HG02571 (cell line): ENCODE data around the gene KRTAP1-1.
"Not testable (repeated sequence)": the region's sequence is repeated elsewhere in the genome, so short reads cannot be mapped to it uniquely, and the experiment has no call there.

Experiments
- ATAC-seq: cut with Tn5 transposase; IDR thresholded peaks from one replicate; pipeline ENCODE4 v1.9.1; 2021; ENCODE audit warnings: mild to moderate bottlenecking, moderate library complexity; ENCODE audit not compliant: unreplicated experiment

The KRTAP1-1 gene

DNA sequence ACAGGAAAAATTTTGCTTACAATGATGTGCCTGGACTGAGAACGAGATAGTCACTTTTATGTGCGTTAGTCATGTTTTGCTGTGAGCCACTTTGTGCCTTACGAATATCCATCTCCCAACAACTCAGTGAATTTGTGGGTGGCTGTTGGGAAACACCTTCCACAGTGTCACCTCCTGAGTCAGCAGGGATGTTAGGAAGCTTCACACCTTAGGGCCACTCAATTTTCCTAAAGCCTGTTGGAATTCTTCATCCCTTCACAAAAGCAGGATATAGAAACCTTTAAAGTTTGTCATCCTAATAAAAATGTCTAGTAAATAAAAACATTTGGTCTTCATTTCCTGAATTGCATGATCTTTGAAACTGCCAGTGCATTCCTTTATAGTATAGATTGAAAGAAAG lies 28.1 kb downstream of the KRTAP1-1 start:
- no peak for ATAC-seq

- ATAC-seq, result no peak
Observed at GRCh38 chr17:41012326-41013120, 28.7 kb downstream of the KRTAP1-1 start.

DNA sequence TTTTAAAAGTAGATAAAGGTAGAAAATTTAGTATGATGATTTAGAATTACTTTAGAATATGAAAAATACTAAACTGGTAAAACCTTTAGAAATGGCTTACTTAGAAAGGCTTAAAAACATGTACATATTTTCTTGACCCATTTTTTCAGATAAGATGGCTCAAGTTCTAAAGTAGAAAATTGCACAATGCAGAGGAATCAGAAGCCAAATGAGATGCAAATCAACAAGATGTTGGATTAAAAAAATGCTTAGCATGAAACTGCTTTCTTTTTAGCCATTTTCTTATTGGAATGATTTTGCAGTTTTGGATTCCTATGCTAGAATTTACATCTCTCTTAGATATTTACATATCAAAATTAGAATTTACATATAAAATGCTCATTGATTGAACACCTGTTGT lies 30.8 kb downstream of the KRTAP1-1 start:
- ATAC-seq, result no peak

- no peak for ATAC-seq
Observed at GRCh38 chr17:41009936-41010335, 31.3 kb downstream of the KRTAP1-1 start.

GRCh38 chr17:41009301-41009760 lies 31.9 kb downstream of the KRTAP1-1 start:
- no peak for ATAC-seq

- ATAC-seq, result no peak
Observed at GRCh38 chr17:41008811-41009210, 32.4 kb downstream of the KRTAP1-1 start, which contains the start of gene KRTAP3-1. TSS of gene KRTAP3-1 (minus strand) at chr17:41009128. CDS start at chr17:41009074, 54 bp downstream.

DNA sequence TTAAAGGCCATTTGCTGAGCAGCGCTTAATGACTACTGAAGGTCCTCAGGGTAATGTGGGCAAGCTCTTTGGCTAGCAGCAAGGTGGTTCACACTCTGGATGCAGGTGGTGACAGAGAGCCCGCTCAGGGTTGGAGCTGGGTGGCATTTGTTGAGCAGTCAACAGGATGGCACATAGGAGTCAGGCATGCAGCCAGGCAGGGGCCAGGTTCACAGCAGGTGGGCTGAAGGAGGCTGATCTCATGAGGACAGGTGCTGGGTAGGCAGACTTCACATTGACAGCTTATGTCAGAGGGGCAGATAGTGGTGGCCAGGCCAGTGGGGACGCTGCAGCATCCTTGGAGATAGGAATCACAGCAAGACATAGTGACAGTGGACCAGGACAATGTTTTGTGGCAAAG lies 36.9 kb downstream of the KRTAP1-1 start:
- no peak for ATAC-seq

DNA sequence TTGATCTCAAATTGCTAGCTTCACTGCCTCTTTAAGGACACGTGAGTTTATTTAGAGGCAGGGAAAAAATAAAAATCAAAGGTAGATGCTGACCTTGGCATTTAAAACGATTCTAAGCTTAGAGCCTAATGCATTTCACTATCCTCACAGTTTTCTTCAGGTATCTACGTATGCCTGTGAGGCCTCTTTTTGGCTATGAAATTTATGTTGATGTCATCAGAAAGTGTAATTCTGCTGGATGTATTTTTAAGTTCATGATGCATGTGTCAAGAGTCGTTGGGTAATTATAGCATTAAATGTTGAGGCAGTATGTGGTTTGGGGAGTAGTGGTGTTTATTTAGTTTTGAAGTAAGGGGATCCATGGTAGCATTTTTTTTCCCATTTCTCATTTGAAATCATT lies 37.3 kb downstream of the KRTAP1-1 start:
- no peak for ATAC-seq

DNA sequence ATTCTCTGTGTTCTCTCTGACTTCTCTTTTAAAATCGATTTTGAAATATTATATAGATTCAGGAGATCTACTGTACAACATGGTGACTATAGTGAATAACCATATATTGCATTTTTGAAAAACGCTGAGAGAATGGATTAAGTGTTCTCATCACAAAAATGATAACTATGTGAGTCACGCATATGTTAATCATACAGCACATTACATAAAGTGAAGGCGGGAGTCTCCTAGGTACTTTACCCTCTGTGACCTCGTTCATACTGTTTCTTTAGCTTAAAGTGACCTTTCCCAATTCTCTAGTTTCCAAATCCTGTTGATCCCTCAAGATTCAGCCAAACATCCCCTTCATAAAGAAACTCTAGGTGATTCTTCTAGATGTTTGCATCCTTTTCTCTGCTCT lies 38.4 kb downstream of the KRTAP1-1 start:
- no peak for ATAC-seq

DNA sequence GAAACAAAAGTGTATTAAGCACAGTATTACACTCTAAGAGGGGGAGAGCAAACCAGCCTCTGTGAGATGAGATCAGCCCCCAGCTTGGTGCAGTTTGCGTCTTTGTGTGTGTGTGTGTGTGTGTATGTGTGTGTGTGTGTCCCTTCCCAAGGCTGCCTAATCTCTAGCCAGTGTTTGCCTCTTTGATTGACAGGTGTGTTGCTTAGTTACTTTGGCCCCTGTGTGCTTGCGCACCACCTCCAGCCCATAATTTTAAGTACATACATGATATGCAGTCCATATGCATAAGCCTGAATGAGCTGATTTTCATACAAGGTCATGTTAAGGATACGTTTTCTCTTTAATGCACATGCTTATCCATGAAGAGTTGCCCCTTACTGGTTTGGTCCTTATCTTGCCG lies 39.5 kb downstream of the KRTAP1-1 start:
- ATAC-seq, result no peak

DNA sequence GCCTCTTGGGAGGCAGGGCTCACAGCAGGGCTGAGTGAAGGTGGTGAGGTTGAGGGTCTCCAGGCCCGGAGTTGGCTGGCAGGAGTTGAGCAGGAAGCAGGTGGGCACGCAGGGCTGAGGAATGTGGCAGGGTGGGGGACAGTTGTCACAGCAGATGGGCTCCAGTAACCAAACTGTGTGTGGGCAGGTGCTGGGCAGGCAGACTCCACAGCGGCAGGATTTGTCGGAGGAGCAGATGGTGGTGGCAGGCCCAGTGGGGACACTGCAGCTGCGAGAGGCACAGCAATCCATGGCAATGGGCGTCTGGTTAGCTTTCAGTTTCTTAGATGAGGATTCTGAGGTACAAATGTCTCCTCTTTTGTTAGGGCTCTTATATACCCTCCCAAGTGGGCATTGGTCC lies 41.7 kb downstream of the KRTAP1-1 start, which contains the start of gene KRTAP3-2:
TSS of gene KRTAP3-2 (minus strand) at position 344 of the 400 bp plus-strand sequence. CDS start at position 291, 53 bp downstream.
- ATAC-seq, result not testable (repeated sequence)

- no peak for ATAC-seq
Observed at GRCh38 chr17:40997361-40997760, 43.9 kb downstream of the KRTAP1-1 start.

- no peak for ATAC-seq
Observed at GRCh38 chr17:40996829-40997228, 44.4 kb downstream of the KRTAP1-1 start.

- ATAC-seq, result no peak
Observed at GRCh38 chr17:40995116-40995515, 46.1 kb downstream of the KRTAP1-1 start.

DNA sequence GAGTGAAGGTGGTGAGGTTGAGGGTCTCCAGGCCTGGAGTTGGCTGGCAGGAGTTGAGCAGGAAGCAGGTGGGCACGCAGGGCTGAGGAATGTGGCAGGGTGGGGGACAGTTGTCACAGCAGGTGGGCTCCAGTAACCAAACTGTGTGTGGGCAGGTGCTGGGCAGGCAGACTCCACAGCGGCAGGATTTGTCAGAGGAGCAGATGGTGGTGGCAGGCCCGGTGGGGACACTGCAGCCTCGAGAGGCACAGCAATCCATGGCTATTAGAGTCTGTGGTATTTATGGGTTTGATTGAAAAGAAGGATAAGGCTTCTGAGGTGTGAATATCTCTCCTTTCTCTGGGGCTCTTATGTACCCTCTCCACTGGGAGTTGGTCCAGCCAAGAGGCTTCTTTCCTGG lies 47.4 kb downstream of the KRTAP1-1 start, which contains the start of gene KRTAP3-3:
TSS of gene KRTAP3-3 (minus strand) at position 326 of the 400 bp plus-strand sequence. CDS start at position 259, 67 bp downstream.
- no peak for ATAC-seq

DNA sequence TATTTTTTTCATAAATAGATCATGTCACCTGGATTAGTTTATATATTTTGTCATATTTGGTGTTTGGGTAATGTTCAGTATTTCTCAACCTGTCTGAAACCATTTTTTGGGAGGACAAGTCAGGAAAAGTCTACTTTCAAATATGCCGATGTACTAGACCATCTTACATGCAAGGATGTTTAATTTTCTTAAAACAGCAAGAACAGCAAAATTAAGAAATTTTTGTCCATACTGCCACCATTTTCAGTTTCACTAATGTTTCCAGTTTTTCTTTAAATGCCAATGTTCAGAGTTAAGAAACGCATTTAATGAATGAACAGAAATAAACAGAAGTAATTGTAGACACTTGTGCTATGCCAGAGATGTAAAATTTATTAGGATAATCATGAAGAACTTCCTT lies 48.2 kb downstream of the KRTAP1-1 start:
- ATAC-seq, result no peak

DNA sequence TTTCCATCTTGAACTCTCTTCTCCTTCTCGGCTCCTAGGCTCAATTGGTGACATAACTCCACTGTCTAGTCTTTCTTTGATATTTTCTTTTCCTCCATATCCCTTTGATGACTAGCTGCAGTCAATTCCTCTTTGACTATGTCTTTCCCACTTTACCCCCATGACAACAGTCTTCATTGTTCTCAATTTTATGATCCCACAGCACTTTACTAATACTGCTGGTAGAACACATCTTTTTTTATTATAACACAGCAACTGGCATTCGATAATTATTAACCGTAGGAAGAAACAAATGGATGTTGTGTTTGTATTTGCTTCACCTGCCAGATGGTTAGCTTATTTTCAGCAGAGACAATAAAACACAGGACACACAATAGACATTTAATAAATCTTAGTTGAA lies 48.6 kb downstream of the KRTAP1-1 start:
- no peak for ATAC-seq
